Measurements from ENCODE around the gene CLMP.

CLMP gene

GRCh38 chr11:123052901-123053721, 141.9 kb downstream of the CLMP start:
- no peak for DNase-seq

- DNase-seq, result no peak
Observed at GRCh38 chr11:123051634-123052033, 143.4 kb downstream of the CLMP start.

- DNase-seq, result no peak
Observed at GRCh38 chr11:123051146-123051545, 143.9 kb downstream of the CLMP start.

- no peak for DNase-seq
Observed at GRCh38 chr11:123047947-123048293, 147.1 kb downstream of the CLMP start.

- no peak for DNase-seq
Observed at GRCh38 chr11:123047266-123047946, 147.6 kb downstream of the CLMP start.

GRCh38 chr11:123046473-123047259, 148.4 kb downstream of the CLMP start:
- DNase-seq, result no peak

GRCh38 chr11:123045101-123045500, 149.9 kb downstream of the CLMP start:
- DNase-seq, result no peak

- no peak for DNase-seq
Observed at GRCh38 chr11:123041185-123041584, 153.9 kb downstream of the CLMP start.

GRCh38 chr11:123040111-123040432, 155.0 kb downstream of the CLMP start:
- no peak for DNase-seq

GRCh38 chr11:123035831-123036230, 159.2 kb downstream of the CLMP start:
- DNase-seq, result no peak

GRCh38 chr11:123034597-123034996, 160.5 kb downstream of the CLMP start:
- DNase-seq, result no peak

- no peak for DNase-seq
Observed at GRCh38 chr11:123033895-123034294, 161.2 kb downstream of the CLMP start.

- no peak for DNase-seq
Observed at GRCh38 chr11:123030517-123030916, 164.5 kb downstream of the CLMP start.

- DNase-seq, result peak; percentile 47
Observed at GRCh38 chr11:123020968-123021367, 174.1 kb downstream of the CLMP start.
